ENCODE data around the gene EIF4G1.
A peak's percentile ranks its signal among the peaks of the same experiment; 100 is the strongest.

Gene EIF4G1

DNA sequence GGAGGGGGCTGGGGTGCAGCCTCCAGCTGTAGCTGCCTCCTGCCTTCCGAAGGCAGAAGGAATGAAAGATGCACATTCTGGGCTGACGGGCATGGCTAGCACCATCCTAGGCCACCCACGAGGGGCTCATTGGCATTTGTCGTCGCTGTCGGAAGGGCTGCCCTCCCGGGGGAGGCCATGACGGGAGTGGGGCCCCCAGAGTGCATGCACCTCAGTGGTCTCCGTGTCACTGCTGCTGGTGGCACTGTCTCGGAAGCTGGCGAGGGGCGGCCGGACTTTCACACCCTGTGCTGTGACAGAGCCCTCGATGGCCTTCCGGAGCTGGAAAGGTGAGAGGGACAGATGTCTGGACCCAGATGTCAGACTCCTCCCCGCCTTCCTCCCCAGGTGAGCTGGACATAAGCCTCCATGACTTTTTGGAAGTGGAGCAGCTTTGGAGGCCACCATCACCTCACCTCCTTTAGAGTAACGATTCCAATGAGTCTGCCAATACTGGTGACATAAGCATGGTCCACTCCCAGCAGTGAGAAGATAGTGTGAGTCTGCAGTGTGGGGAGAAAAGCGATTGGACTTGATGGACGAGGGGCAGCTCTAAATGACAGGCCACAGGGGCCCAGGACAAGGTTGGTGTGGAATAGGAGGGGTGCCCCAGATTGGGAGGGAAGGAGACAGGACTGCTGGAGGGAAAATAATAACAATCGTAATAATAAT lies 32.2 kb downstream of the EIF4G1 start:
- no peak for DNase-seq
- in situ Hi-C loops (cut with HindIII; ENCODE audit: low pct_ligation_motif_present, low pct_unique_long_range_greater_than_20kb, low sequenced_read_pairs), result no loop called here

DNA sequence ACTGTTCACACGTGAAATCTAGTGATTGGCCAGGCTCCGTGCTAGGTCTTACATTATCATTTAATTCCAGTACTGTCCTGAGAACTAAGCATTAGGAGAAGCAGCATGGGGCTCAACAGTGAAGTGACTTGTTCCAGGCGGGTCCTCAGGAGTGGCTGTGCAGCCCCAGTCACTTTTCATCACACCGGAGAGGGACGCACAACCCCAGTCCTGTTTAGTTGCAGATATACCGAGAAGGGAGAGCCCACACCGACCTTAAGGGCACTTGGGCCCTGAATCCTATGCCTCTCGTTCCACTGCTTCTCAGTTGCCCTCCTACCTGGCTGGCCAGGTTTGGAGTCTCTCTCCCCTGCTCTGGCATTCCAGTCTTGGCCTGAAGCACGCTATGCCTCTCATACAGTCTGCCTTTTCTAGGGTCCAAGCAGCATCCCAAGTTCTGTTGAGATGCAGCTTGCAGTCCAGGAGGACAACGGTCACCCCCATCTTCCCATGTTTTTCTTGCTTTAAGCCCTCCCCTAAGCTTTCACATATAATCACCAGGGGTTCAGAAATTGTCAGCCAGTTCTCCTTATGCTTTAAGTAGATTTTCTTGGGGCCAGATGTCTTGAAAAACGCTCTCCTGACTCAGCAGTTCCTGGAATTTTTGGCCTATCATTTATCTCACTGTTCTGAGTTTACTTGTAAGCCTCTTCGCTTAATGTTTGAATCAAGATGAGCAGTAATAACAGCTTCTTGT lies 33.1 kb downstream of the EIF4G1 start:
- DNase-seq, result no peak
- in situ Hi-C loops (cut with HindIII; ENCODE audit: low pct_ligation_motif_present, low pct_unique_long_range_greater_than_20kb, low sequenced_read_pairs), result no loop called here

DNA sequence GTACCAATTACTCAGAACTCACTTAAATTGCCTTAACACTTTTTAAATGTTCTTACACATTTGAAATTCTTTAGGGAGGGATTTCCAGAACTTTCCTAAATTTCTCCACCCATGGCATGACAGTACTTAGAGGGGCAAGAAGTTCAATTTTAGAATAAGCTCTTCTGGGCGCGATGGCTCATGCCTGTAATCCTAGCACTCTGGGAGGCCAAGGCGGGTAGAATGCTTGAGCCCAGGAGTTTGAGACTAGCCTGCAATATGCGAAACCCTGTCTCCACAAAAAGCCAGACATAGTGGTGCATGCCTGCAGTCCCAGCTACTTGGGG lies 33.6 kb downstream of the EIF4G1 start:
- no peak for DNase-seq
- in situ Hi-C loops (cut with HindIII; ENCODE audit: low pct_ligation_motif_present, low pct_unique_long_range_greater_than_20kb, low sequenced_read_pairs), result no loop called here

DNA sequence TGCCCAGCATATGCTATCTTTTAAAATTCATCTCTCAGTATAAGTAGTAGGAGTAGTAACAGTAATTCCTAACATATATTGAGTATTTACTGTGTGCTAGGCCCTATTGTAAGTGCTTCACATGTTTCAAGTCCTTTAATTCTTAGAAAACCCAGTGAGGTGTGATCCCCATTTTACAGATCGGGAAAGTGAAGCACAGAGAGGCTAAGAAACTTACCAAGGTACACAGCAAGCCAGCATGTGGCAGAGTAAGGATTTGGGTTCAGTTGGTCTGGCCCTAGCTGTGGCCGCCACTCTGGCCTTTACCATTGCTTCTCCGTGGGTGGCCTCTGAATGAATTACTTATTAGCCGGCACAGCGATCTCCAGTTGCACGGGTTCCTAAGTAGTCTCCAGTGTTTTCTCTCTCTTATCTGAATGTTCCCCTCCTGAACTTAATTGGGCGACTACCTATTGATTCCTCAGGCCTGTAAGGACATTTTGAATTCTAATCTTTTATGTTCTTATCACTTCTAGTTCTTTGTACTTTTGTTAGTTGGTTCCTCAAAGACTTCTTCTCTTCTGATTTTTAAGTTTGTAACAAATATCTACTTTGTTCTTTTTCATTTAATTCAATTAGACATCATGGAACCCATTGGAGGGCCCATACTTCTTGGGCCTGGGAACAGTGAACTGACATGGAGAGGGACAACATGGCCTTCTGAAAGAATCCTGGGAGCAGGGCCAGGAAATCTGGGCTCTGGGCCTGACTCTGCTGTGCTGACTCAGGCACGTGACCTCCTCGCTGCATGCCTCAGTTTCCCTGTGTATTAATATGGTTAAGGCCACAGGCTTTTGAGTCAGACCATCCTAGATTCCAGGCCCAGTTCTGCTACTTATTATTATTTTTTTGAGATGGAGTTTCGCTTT lies 35.4 kb downstream of the EIF4G1 start:
- DNase-seq, result peak; percentile 45
- in situ Hi-C loops (cut with HindIII; ENCODE audit: low pct_ligation_motif_present, low pct_unique_long_range_greater_than_20kb, low sequenced_read_pairs), result loop anchor here (25.0 kb wide), 1 partner anchor 187 kb away; no protein-coding TSS in a partner anchor

DNA sequence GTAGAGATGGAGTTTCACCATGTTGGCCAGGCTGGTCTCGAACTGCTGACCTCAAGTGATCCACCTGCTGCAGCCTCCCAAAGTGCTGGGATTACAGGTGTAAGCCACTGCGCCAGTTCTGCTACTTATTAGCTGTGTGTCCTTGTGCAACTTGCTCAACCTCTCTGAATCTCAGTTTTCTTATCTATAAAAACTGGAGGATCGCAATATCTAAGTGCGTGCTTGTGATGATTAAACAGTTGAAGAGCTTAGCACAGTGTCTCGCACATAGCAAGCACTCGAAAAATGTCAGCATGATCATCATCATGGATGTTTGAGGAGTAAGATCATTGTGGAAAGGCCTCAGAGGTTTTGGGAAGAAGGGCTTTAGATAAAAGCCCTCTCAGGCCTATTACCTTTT lies 36.2 kb downstream of the EIF4G1 start:
- in situ Hi-C loops (cut with HindIII; ENCODE audit: low pct_ligation_motif_present, low pct_unique_long_range_greater_than_20kb, low sequenced_read_pairs), result loop anchor here (25.0 kb wide), 1 partner anchor 187 kb away; no protein-coding TSS in a partner anchor
- no peak for DNase-seq

DNA sequence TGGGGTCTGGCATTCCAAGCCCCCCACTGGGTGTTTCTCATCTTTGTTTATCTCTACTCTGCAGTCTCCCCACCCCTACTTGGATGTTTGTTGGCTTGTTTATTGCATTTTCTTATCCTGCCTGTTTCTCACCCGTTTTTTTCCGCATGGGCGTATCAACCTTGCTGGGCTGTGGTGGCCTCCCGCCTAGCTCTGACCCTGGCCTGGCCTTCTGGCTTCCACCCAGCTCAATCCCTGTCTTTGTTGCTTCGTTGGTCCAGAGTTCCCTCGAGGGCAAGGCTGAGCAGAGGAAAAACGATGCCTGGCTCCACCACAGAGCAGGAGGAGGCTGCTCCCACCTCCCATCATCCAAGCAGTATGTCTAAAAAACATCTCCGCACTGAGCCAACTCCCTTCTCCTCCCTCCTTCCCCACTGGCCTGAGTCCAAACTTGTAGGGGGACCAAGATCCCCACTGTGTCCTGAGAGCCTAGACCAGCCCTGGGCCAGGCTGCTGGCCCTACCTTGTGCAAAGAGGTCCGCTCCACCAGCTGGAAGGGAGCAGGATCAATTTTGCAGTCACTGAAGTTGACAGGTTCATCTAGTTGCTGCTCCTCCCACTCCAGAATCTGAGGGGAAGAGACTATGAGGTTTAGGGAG lies 37.2 kb downstream of the EIF4G1 start:
- in situ Hi-C loops (cut with HindIII; ENCODE audit: low pct_ligation_motif_present, low pct_unique_long_range_greater_than_20kb, low sequenced_read_pairs), result loop anchor here (25.0 kb wide), 1 partner anchor 186 kb away; no protein-coding TSS in a partner anchor
- DNase-seq, result no peak

DNA sequence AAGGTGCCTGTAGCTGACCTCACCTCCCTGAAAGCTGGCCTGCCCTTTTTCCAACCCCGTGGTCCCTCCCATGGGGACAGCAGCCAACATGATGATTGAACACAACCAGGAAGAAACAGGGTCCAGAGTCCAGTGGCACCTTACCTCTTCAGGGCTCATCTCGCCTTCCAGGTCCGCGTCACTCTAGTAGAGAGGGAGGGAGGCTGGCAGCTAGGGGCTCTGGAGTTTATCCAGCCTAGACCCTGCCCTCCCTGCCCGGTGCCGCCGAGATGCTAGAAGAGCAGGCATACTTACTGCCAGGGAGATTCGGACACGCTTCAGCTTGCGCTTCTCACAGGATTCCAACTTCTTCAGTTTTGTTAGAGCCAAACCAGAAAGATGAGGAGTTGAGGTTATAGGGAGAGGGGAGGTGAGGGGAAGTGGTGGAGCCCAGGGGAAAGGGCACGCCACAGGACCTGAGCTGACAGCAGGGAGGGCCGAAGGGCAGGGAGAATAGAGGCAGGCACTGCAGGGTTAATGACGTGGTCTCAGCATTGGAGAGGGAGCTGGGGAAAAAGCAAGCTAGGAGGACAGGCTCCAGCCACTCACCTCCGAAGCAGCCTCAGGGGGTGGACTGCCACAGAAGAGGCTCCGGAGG lies 37.9 kb downstream of the EIF4G1 start:
- no peak for DNase-seq
- in situ Hi-C loops (cut with HindIII; ENCODE audit: low pct_ligation_motif_present, low pct_unique_long_range_greater_than_20kb, low sequenced_read_pairs), result loop anchor here (25.0 kb wide), 1 partner anchor 185 kb away; no protein-coding TSS in a partner anchor

DNA sequence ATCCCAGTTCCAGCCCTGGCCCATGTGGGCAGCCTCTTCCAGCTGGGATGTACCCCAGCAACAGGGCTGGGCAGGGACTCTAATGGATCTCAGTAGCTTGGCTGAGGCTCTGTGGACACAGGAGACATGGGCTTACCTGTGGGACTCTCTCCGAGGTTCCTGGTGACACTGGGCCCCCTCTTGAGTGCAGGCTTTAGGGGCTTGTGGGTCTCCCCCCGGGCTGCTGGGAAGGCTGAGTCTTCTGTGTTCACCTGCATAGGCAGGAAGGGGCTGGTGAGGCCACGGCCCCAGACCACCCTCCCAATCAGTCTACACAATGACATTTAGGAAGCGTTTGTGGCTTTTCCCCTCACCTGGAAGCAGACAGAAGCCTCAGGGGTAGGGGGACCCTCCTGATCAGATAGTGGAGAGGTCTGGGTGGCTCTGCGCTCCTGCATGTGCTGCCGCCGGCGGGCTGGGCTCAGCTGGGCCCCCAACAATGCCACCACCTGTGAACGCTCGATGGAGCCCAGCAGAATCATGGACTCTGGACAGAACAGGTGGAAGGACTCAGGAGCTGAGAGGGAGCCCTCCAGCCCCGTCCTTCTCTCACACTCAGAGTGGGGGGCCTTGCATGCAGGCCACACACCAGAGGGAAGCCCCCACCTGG lies 38.6 kb downstream of the EIF4G1 start:
- in situ Hi-C loops (cut with HindIII; ENCODE audit: low pct_ligation_motif_present, low pct_unique_long_range_greater_than_20kb, low sequenced_read_pairs), result loop anchor here (25.0 kb wide), 1 partner anchor 184 kb away; no protein-coding TSS in a partner anchor
- DNase-seq, result no peak

DNA sequence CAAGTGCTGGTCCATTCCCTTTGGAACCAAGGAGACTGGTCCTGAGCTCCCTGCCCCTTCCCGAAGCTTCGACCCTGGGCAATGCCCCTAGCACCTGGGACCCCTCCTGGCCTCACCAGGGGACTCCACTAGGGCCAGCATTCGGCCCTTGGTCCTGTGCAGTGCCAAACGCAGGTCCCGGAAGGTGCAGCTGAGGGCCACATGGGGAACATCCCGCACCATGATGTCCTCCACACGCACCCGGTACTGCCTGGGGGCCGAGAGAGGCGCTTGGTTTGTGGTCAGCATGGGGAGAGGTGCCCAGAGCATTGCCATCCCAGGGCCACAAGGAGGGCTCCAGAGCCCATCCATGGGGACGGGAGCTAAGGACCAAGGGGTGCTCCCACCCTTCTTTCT lies 39.1 kb downstream of the EIF4G1 start:
- in situ Hi-C loops (cut with HindIII; ENCODE audit: low pct_ligation_motif_present, low pct_unique_long_range_greater_than_20kb, low sequenced_read_pairs), result loop anchor here (25.0 kb wide), 1 partner anchor 184 kb away; no protein-coding TSS in a partner anchor

DNA sequence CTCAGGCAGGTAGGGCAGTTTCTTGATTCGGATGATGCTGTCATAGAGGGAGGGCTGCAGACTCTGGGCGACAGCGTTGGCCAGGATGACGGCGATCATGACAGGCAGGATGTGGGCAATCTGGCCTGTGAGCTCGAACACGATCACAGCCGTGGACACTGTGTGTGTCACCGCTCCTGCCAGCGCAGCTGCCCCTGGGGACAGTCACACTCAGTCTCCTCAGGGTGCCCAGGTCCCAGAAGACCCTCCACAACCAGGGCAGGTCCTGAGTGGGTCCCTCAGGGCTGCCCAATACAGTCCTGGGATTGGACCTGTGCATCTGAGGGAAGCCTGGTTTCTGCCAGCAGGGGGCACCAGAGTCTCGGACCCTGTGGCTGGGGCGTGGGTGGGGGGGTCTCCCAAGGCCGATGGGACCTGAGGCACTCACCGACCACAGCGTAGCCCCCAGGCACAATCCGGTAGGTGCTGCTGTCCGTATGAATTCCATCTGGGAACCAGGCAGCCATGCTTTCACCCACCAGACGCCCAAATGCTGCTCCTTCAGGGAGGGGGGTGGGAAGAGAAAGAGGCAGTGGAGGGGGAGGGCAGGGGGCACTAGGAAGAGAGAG lies 39.8 kb downstream of the EIF4G1 start:
- peak; percentile 40 for DNase-seq
- in situ Hi-C loops (cut with HindIII; ENCODE audit: low pct_ligation_motif_present, low pct_unique_long_range_greater_than_20kb, low sequenced_read_pairs), result loop anchor here (25.0 kb wide), 1 partner anchor 183 kb away; no protein-coding TSS in a partner anchor

More for the DNA sequence above, 39.1 kb downstream of the EIF4G1 start:
- DNase-seq, result no peak

DNA sequence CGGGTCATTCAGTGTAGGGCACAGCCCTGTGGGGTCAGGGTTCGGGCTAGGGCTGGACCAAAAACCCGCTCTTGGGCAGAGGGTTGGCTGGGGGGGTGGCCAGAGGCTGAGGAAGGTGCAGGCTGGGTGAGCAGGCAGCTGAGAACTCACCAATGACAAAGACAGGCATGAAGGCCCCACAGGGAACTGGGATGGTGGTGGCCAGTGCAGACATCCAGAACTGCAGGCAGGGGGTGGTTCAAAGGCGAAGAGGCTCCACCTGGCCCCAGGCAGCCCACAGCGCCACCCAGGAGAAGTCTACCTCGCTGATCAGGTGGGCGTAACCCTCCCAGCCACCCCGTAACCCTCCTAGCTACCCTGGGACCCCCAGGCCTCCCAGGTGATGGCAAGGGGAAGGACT lies 40.3 kb downstream of the EIF4G1 start:
- DNase-seq, result no peak
- in situ Hi-C loops (cut with HindIII; ENCODE audit: low pct_ligation_motif_present, low pct_unique_long_range_greater_than_20kb, low sequenced_read_pairs), result loop anchor here (25.0 kb wide), 1 partner anchor 183 kb away; no protein-coding TSS in a partner anchor

DNA sequence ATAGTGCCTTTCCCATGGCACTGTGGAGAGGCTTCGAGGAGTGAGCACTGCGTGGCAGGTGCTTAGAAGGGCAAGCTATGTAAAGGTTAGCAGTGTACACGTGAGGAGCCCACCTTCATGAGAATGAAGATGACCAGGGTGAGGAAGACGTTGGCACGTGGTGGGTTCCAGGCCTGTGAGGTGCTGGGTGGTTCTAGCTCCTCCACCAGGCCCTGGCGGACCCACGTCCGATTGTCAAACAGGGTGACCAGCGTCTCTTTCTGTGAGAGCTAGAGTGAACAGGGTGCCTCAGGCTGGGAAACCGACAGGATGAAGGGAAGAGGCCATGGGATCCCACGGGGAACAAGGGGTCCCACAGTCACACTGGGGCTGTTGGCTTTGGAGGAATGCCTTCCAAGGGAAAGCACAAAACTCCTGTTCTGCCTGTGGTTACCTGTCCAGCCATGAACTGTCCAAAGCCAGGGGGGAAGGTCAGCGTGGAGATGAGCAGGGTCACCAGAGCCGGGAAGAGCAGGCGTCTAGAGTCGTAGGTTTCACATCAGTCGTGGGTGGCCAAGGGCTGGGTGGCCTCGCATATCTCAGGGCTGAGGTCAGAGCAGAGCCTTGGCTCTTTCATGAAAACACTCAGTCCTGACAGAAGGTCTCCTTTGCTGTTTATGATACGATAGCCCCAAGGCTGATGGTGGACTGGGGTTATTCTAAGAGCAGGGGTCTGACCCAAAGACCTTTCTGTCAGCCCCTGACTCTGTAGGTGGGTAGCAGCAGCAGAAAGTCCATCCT lies 41.0 kb downstream of the EIF4G1 start:
- in situ Hi-C loops (cut with HindIII; ENCODE audit: low pct_ligation_motif_present, low pct_unique_long_range_greater_than_20kb, low sequenced_read_pairs), result loop anchor here (25.0 kb wide), 1 partner anchor 182 kb away; no protein-coding TSS in a partner anchor
- no peak for DNase-seq

DNA sequence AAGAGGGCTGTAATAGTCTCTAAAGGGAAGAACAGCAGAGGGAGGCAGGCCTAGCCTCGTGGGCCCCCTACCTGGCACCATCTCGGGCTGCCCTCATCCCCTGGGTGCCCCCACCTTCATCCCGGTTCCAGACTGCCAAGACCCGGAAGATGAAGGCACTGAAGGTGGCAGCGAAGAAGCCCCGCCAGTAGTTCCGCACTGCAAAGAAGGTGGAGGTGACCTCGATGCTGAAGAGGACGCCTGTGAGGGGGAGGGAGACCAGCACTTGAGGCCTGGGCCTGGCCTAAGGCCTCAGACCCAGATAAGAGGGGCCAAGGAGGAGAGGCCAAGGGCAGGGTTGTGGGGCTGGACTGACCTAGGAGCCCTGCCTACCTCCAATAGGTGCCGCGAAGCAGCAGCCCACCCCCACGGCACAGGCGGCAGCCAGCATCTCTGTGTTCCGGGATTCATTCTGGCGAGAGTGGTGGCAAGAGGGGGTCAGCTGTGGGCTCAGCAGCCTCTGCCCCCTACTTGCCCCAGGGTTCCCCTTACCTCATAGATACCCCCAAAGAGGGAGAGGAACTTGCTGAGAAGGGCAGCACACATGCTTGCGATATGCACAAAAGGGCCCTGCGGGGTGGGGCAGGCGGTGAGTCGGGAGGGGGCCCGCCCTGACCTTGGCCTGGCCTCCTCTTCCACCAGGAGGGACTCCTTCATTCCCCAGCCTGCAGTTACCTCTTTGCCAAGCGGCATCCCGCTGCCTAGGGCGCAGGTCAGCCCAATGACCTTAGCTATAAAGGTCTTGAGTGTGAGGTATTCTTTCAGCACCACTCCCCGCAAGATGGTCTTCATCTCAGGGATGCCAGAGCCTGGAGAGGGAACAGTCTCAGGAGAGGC lies 43.1 kb downstream of the EIF4G1 start:
- no peak for DNase-seq
- in situ Hi-C loops (cut with HindIII; ENCODE audit: low pct_ligation_motif_present, low pct_unique_long_range_greater_than_20kb, low sequenced_read_pairs), result loop anchor here (25.0 kb wide), 1 partner anchor 180 kb away; no protein-coding TSS in a partner anchor

DNA sequence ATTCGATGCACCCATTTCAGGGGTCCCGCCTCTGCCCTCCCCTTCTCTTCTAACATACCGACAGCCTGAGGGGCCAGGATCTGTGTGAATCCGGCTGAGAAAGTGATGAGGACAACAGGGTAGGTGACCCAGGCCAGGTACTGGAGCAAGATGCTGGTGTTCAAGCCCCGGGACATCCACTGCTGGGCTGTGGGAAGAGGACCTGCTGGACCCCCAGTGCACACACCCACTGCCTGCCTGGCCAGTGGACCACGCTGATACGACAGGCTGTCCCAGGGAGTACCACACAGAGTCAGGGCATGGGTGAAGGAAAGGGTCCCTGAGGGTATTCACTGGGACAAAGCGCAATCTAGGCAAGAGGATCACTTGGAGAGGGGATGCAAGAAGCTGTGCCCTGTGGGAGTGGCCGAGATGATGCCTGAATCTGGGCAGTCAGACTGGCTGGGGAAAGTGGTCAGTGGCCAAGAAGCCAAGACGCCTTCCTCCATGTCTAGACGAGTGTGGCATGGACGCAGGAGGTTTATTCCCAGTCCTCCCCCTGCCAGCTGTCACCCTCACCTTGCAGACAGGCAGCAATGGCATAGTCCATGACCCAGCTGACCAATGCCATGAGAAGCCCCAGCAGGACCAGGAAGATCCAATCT lies 43.8 kb downstream of the EIF4G1 start:
- in situ Hi-C loops (cut with HindIII; ENCODE audit: low pct_ligation_motif_present, low pct_unique_long_range_greater_than_20kb, low sequenced_read_pairs), result loop anchor here (25.0 kb wide), 1 partner anchor 179 kb away; no protein-coding TSS in a partner anchor
- no peak for DNase-seq

DNA sequence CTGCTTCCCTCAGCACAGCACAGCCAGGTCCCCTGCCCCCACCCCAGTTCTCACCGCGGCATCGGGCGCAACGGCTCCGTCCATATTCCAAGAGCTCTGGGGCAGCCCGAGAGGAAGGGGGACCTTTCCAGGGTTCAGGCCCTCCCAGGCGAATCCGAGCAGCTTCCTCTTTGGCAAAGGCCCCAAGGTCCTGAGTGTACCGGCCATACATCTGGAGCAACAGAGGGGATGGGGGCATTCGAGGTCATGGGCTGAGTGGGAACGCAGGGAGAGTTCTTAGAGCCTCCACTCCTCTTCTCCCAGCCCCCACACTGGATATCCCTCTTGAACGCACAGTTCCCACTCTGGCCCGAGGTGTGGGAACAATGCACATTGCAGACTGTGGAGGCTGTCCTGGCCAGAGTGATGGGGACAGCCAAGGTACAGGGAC lies 44.5 kb downstream of the EIF4G1 start:
- DNase-seq, result no peak
- in situ Hi-C loops (cut with HindIII; ENCODE audit: low pct_ligation_motif_present, low pct_unique_long_range_greater_than_20kb, low sequenced_read_pairs), result loop anchor here (25.0 kb wide), 1 partner anchor 178 kb away; no protein-coding TSS in a partner anchor

Data from ACHN (cell line).